Purkinje cell (primary cell): ENCODE data around the gene NPS. TPM values are rescaled to one million over a fixed set of nuclear protein-coding genes. Genes with fewer than 3 reads are reported as not detected.

ENCODE experiments used
- polyA plus RNA-seq: library from polyadenylated mRNA; unstranded; fragments of >200 nt; fragmentation: Nextera tagmentation; gene quantifications from 2 replicates; pipeline ENCODE4 v1.2.1, GENCODE V29; 2014

Gene NPS, protein sequence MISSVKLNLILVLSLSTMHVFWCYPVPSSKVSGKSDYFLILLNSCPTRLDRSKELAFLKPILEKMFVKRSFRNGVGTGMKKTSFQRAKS
- polyA plus RNA-seq: not detected in 2 replicates

GRCh38 chr10:127549009-127549408 lies at the start of gene NPS:
Gene NPS, plus strand, starts transcription at chr10:127549309. Its CDS starts 60 bp downstream, at chr10:127549369.

Other genes starting within 250 kb of the NPS start
- gene FOXI2, start 187.9 kb downstream of the NPS start, polyA plus RNA-seq: not detected in 2 replicates